ENCODE results near the gene DIS3L2. TPM values are rescaled to one million over a fixed set of nuclear protein-coding genes. Genes with fewer than 3 reads are reported as not detected.
A peak's percentile ranks its signal among the peaks of the same experiment; 100 is the strongest.

Gene DIS3L2
- total RNA-seq, 4 donors from 2014 or later = 40.6 to 105 (median 43.9) TPM

- no peak for TF ChIP-seq CTCF (IDR thresholded peaks at IDR 0.05)
- TF ChIP-seq EP300 (IDR thresholded peaks at IDR 0.05) = no peak
- TF ChIP-seq POLR2A (IDR thresholded peaks at IDR 0.05) = no peak
- Histone ChIP-seq H3K4me3 (no peak overlapping the region), H3K36me3 (peaks cover 5% of the 10 kb centered on the region), H3K4me1 (peaks cover 11% of the 10 kb centered on the region), H3K27me3 (no peaks in the 10 kb centered on the region), H3K27ac (no peak overlapping the region), H3K9me3 (no peaks in the 10 kb centered on the region)
- 77% methylated on average over 9 of the region's 9 CpGs for WGBS
- DNase-seq (ENCODE audit: low spot score in 2 of 2) = no peak
Observed at GRCh38 chr2:232273903-232274643, 312.6 kb downstream of the DIS3L2 start.

- peaks cover 18% of the 10 kb centered on the region for H3K4me1 ChIP-seq
- no peak overlapping the region for H3K4me3 ChIP-seq
- no peak overlapping the region for H3K27ac ChIP-seq
- H3K27me3 ChIP-seq = no peaks in the 10 kb centered on the region
- 61% methylated on average over 5 of the region's 5 CpGs for WGBS
- H3K9me3 ChIP-seq = no peaks in the 10 kb centered on the region
- TF ChIP-seq POLR2A (IDR thresholded peaks at IDR 0.05) = no peak
- no peak for DNase-seq (ENCODE audit: low spot score in 2 of 2)
- peaks cover 5% of the 10 kb centered on the region for H3K36me3 ChIP-seq
Observed at GRCh38 chr2:232275670-232276069, 314.2 kb downstream of the DIS3L2 start.

- TF ChIP-seq POLR2A (IDR thresholded peaks at IDR 0.05) (no peak), EP300 (IDR thresholded peaks at IDR 0.05) (no peak), POLR2AphosphoS5 (IDR thresholded peaks at IDR 0.05) (no peak), CTCF (IDR thresholded peaks at IDR 0.05) (no peak)
Observed at GRCh38 chr2:232276084-232276732, 314.7 kb downstream of the DIS3L2 start.

GRCh38 chr2:232276733-232277313 is 315.3 kb downstream of the DIS3L2 start:
- WGBS = 59% methylated on average over 8 of the region's 8 CpGs

More at GRCh38 chr2:232276084-232276732, 314.7 kb downstream of the DIS3L2 start:
- no peak for DNase-seq (ENCODE audit: low spot score in 2 of 2)
- peaks cover 18% of the 10 kb centered on the region for H3K4me1 ChIP-seq
- H3K27me3 ChIP-seq = no peaks in the 10 kb centered on the region
- H3K36me3 ChIP-seq = peaks cover under 1% of the 10 kb centered on the region
- WGBS = 52% methylated on average over 8 of the region's 8 CpGs
- H3K4me3 ChIP-seq = no peak overlapping the region
- H3K9me3 ChIP-seq = no peaks in the 10 kb centered on the region
- no peak overlapping the region for H3K27ac ChIP-seq

GRCh38 chr2:232278534-232278933 is 317.0 kb downstream of the DIS3L2 start:
- Histone ChIP-seq H3K36me3 (no peaks in the 10 kb centered on the region), H3K4me1 (peaks cover 14% of the 10 kb centered on the region), H3K9me3 (no peaks in the 10 kb centered on the region), H3K27me3 (no peaks in the 10 kb centered on the region), H3K27ac (no peak overlapping the region), H3K4me3 (no peak overlapping the region)
- no peak for TF ChIP-seq POLR2AphosphoS5 (IDR thresholded peaks at IDR 0.05)
- TF ChIP-seq CTCF (IDR thresholded peaks at IDR 0.05) = no peak
- TF ChIP-seq EP300 (IDR thresholded peaks at IDR 0.05) = no peak
- no peak for TF ChIP-seq POLR2A (IDR thresholded peaks at IDR 0.05)
- WGBS = 91% methylated on average over 3 of the region's 3 CpGs
- DNase-seq (ENCODE audit: low spot score in 2 of 2) = no peak

More at GRCh38 chr2:232276733-232277313, 315.3 kb downstream of the DIS3L2 start:
- no peak for DNase-seq (ENCODE audit: low spot score in 2 of 2)
- H3K4me1 ChIP-seq = peaks cover 18% of the 10 kb centered on the region
- H3K4me3 ChIP-seq = no peak overlapping the region
- H3K9me3 ChIP-seq = no peaks in the 10 kb centered on the region
- no peaks in the 10 kb centered on the region for H3K27me3 ChIP-seq
- TF ChIP-seq POLR2A (IDR thresholded peaks at IDR 0.05) = no peak
- TF ChIP-seq EP300 (IDR thresholded peaks at IDR 0.05) = no peak
- TF ChIP-seq CTCF (IDR thresholded peaks at IDR 0.05) = no peak
- no peak for TF ChIP-seq POLR2AphosphoS5 (IDR thresholded peaks at IDR 0.05)
- peak overlapping the region; percentile 17 for H3K27ac ChIP-seq
- H3K36me3 ChIP-seq = no peaks in the 10 kb centered on the region
